GM19455 (cell line): Measurements from ENCODE around the gene RAB8B.

Experiments used
- ATAC-seq: cut with Tn5 transposase; IDR thresholded peaks from one replicate; pipeline ENCODE4 v1.9.1; 2021; ENCODE audit not compliant: unreplicated experiment

Gene RAB8B

GRCh38 chr15:63181648-63182047, 7.8 kb upstream of the RAB8B start:
- no peak for ATAC-seq

- ATAC-seq, result no peak
Measured at GRCh38 chr15:63185206-63185605, 4.2 kb upstream of the RAB8B start.

GRCh38 chr15:63186065-63186464, 3.3 kb upstream of the RAB8B start:
- ATAC-seq, result no peak

- ATAC-seq, result no peak
Measured at GRCh38 chr15:63187589-63188226, 1.7 kb upstream of the RAB8B start.

GRCh38 chr15:63188247-63188925, 1.0 kb upstream of the RAB8B start:
- no peak for ATAC-seq

- ATAC-seq, result no peak
Measured at GRCh38 chr15:63189941-63190768, 749 bp downstream of the RAB8B start.

- ATAC-seq, result no peak
Measured at GRCh38 chr15:63190769-63191649, 1.6 kb downstream of the RAB8B start.

GRCh38 chr15:63191895-63192618, 2.7 kb downstream of the RAB8B start:
- ATAC-seq, result no peak

- no peak for ATAC-seq
Measured at GRCh38 chr15:63192619-63193206, 3.3 kb downstream of the RAB8B start.

GRCh38 chr15:63194302-63194701, 4.9 kb downstream of the RAB8B start:
- no peak for ATAC-seq

- ATAC-seq, result no peak
Measured at GRCh38 chr15:63194880-63195568, 5.6 kb downstream of the RAB8B start.

- ATAC-seq, result no peak
Measured at GRCh38 chr15:63195569-63196015, 6.2 kb downstream of the RAB8B start.

- no peak for ATAC-seq
Measured at GRCh38 chr15:63196842-63197241, 7.4 kb downstream of the RAB8B start.

- ATAC-seq, result no peak
Measured at GRCh38 chr15:63197626-63198025, 8.2 kb downstream of the RAB8B start.

GRCh38 chr15:63198371-63199250, 9.2 kb downstream of the RAB8B start:
- ATAC-seq, result no peak

- no peak for ATAC-seq
Measured at GRCh38 chr15:63200464-63201249, 11.3 kb downstream of the RAB8B start.

- ATAC-seq, result no peak
Measured at GRCh38 chr15:63202861-63203260, 13.5 kb downstream of the RAB8B start.
